H9 (cell line): ENCODE results near the gene RBM5. TPM values are rescaled to one million over a fixed set of nuclear protein-coding genes. Genes with fewer than 3 reads are reported as not detected.
A peak's percentile ranks its signal among the peaks of the same experiment; 100 is the strongest.

ENCODE experiments used
- DNase-seq: peaks from one replicate; pipeline ENCODE4 v3.0.0-alpha.2; 2017
- H2AFZ ChIP-seq: one replicate; pipeline ENCODE4 v1.6.1; 2013; ENCODE audit warnings: mild to moderate bottlenecking, low read length, control low read depth, moderate library complexity
- H2AK5ac ChIP-seq: 2 replicates; pipeline ENCODE4 v1.6.1; 2013; ENCODE audit warnings: low read length, control low read depth, mixed read lengths; ENCODE audit not compliant: insufficient read length
- H2BK120ac ChIP-seq: one replicate; pipeline ENCODE4 v1.6.1; 2013; ENCODE audit warnings: low read depth, mild to moderate bottlenecking, low read length, control low read depth, inconsistent platforms; ENCODE audit not compliant: poor library complexity, severe bottlenecking
- H2BK12ac ChIP-seq: 2 replicates; pipeline ENCODE4 v1.6.1; 2013; ENCODE audit warnings: low read length, control low read depth, mixed read lengths, low read depth; ENCODE audit not compliant: insufficient read length
- H2BK15ac ChIP-seq: 2 replicates; pipeline ENCODE4 v1.6.1; 2013; ENCODE audit warnings: low read depth, low read length, control low read depth
- H2BK20ac ChIP-seq: one replicate; pipeline ENCODE4 v1.6.1; 2013; ENCODE audit warnings: low read depth, mild to moderate bottlenecking, low read length, control low read depth, inconsistent platforms; ENCODE audit not compliant: poor library complexity, severe bottlenecking
- H2BK5ac ChIP-seq: 2 replicates; pipeline ENCODE4 v1.6.1; 2013; ENCODE audit warnings: low read length, control low read depth, mixed read lengths; ENCODE audit not compliant: insufficient read length
- H3K14ac ChIP-seq: 2 replicates; pipeline ENCODE4 v1.6.1; 2013; ENCODE audit warnings: low read length, control low read depth; ENCODE audit not compliant: insufficient read depth
- H3K18ac ChIP-seq: 2 replicates; pipeline ENCODE4 v1.6.1; 2013; ENCODE audit warnings: low read depth, mild to moderate bottlenecking, mixed read lengths, low read length, control low read depth; ENCODE audit not compliant: insufficient read length
- H3K23ac ChIP-seq: 2 replicates; pipeline ENCODE4 v1.6.1; 2013; ENCODE audit warnings: low read length, control low read depth, mixed read lengths, low read depth; ENCODE audit not compliant: insufficient read length
- H3K23me2 ChIP-seq: 2 replicates; pipeline ENCODE4 v1.6.1; 2013; ENCODE audit warnings: low read depth, mild to moderate bottlenecking, mixed read lengths, low read length, control low read depth; ENCODE audit not compliant: insufficient read length, poor library complexity, severe bottlenecking
- H3K27ac ChIP-seq: 2 replicates; pipeline ENCODE4 v1.5.1; 2013; ENCODE audit warnings: low read length, control low read depth, mixed read lengths, low read depth; ENCODE audit not compliant: insufficient read length
- H3K27me3 ChIP-seq: 2 replicates; pipeline ENCODE4 v1.6.1; 2013; ENCODE audit warnings: low read length, control low read depth, inconsistent platforms; ENCODE audit not compliant: insufficient read depth
- H3K4ac ChIP-seq: 2 replicates; pipeline ENCODE4 v1.6.1; 2013; ENCODE audit warnings: low read depth, mild to moderate bottlenecking, control low read depth, inconsistent platforms, low read length, moderate library complexity
- H3K4me1 ChIP-seq: 2 replicates; pipeline ENCODE4 v1.6.1; 2013; ENCODE audit warnings: low read length, control low read depth, inconsistent platforms; ENCODE audit not compliant: insufficient read depth
- H3K4me2 ChIP-seq: 2 replicates; pipeline ENCODE4 v1.6.1; 2013; ENCODE audit warnings: low read length, control low read depth, mixed read lengths; ENCODE audit not compliant: insufficient read length, insufficient read depth
- H3K56ac ChIP-seq: 2 replicates; pipeline ENCODE4 v1.6.1; 2013; ENCODE audit warnings: low read depth, mild to moderate bottlenecking, mixed read lengths, low read length, control low read depth; ENCODE audit not compliant: insufficient read length
- H3K79me1 ChIP-seq: 2 replicates; pipeline ENCODE4 v1.6.1; 2013; ENCODE audit warnings: low read depth, mild to moderate bottlenecking, moderate library complexity, low read length, control low read depth, inconsistent platforms; ENCODE audit not compliant: insufficient read depth, poor library complexity, severe bottlenecking
- H3K79me2 ChIP-seq: 2 replicates; pipeline ENCODE4 v1.6.1; 2013; ENCODE audit warnings: low read length, control low read depth, inconsistent platforms; ENCODE audit not compliant: insufficient read depth
- H3K9ac ChIP-seq: 2 replicates; pipeline ENCODE4 v1.6.1; 2013; ENCODE audit warnings: low read length, control low read depth, mixed read lengths; ENCODE audit not compliant: insufficient read length; ENCODE audit errors: extremely low read depth
- H3K9me3 ChIP-seq: one replicate; pipeline ENCODE4 v1.6.1; 2013; ENCODE audit warnings: low read depth, low read length, inconsistent platforms; ENCODE audit not compliant: control insufficient read depth
- H3T11ph ChIP-seq: one replicate; pipeline ENCODE4 v1.6.1; 2013; ENCODE audit warnings: mild to moderate bottlenecking, low read length, control low read depth, inconsistent platforms
- H4K20me1 ChIP-seq: one replicate; pipeline ENCODE4 v1.6.1; 2013; ENCODE audit not compliant: control insufficient read depth, insufficient read length, insufficient read depth
- H4K5ac ChIP-seq: 2 replicates; pipeline ENCODE4 v1.6.1; 2013; ENCODE audit warnings: low read depth, mild to moderate bottlenecking, mixed read lengths, low read length, control low read depth; ENCODE audit not compliant: insufficient read length
- H4K8ac ChIP-seq: replicated peaks from 2 replicates; pipeline ENCODE4 v1.6.1; 2013; ENCODE audit warnings: low read length, control low read depth, mixed read lengths, low read depth; ENCODE audit not compliant: insufficient read length
- H4K91ac ChIP-seq: 2 replicates; pipeline ENCODE4 v1.6.1; 2013; ENCODE audit warnings: low read depth, mild to moderate bottlenecking, moderate library complexity, mixed read lengths, low read length, control low read depth; ENCODE audit not compliant: insufficient read length
- H3K27ac Mint-ChIP-seq, 3 experiments: 2 replicates in 2 of 3; 3 replicates in 1 of 3; pipeline ENCODE4 v1.8.0; 2020 to 2021; ENCODE audit warnings: mixed read lengths in 3 of 3, mild to moderate bottlenecking in 1 of 3, moderate library complexity in 1 of 3
- H3K27me3 Mint-ChIP-seq: 2 replicates; pipeline ENCODE4 v1.8.0; 2021; ENCODE audit warnings: low read depth, mild to moderate bottlenecking, moderate library complexity, mixed read lengths
- H3K36me3 Mint-ChIP-seq, 3 experiments: 2 replicates in 2 of 3; 3 replicates in 1 of 3; pipeline ENCODE4 v1.8.0; 2020 to 2021; ENCODE audit warnings: low read depth in 3 of 3, mixed read lengths in 3 of 3; ENCODE audit not compliant: insufficient read depth in 1 of 3
- H3K4me1 Mint-ChIP-seq, 2 experiments: 2 replicates each; pipeline ENCODE4 v1.8.0; 2020; ENCODE audit warnings: mixed read lengths in 2 of 2
- H3K4me3 Mint-ChIP-seq, 2 experiments: 2 replicates in 1 of 2; 3 replicates in 1 of 2; pipeline ENCODE4 v1.8.0; 2020 to 2021; ENCODE audit warnings: mild to moderate bottlenecking in 2 of 2, mixed read lengths in 2 of 2, moderate library complexity in 1 of 2
- H3K9me3 Mint-ChIP-seq, 2 experiments: 2 replicates in 1 of 2; 3 replicates in 1 of 2; pipeline ENCODE4 v1.8.0; 2020; ENCODE audit warnings: mild to moderate bottlenecking in 2 of 2, mixed read lengths in 2 of 2, moderate library complexity in 1 of 2
- WGBS: extraction: QIAGEN DNeasy Blood & Tissue Kit; methylation state at CpG from one replicate; pipeline ENCODE4 v1.1.7; 2013; ENCODE audit warnings: missing lambda C conversion rate, low lambda C conversion rate, mixed read lengths; ENCODE audit not compliant: insufficient read length; ENCODE audit errors: extremely low coverage; 5-methylcytosine and 5-hydroxymethylcytosine counted together
- long read RNA-seq: library from polyadenylated mRNA; unstranded; transcript quantifications from one replicate; pipeline ENCODE4 v2.0.0, GENCODE V29; 2020
- total RNA-seq: library from RNA; stranded (reverse); gene quantifications from 2 replicates; pipeline ENCODE4 v1.2.1, GENCODE V29; 2021
- TF ChIP-seq, protein P1 (sequence below): fragments of 200-600 bp; sonication (generic); conservative IDR thresholded peaks from 3 replicates; pipeline ENCODE4 v1.8.0; 2021; ENCODE audit warnings: antibody characterized with exemption, mild to moderate bottlenecking

RBM5 gene
- 110 and 123 TPM in 2 replicates for total RNA-seq
- long read RNA-seq, transcript RBM5-214 (5 exons, 2,716 nt): minor isoform, 29 of 310 reads
- long read RNA-seq, transcript RBM5-201 (25 exons, 3,188 nt): major isoform, 133 of 310 reads
- long read RNA-seq, partial matches to known transcripts: 81 of 310 reads
- long read RNA-seq, other reads (novel, unspliced or antisense): 63 of 310 reads

- H3K27ac Mint-ChIP-seq: peak within 1 kb of the TSS; percentile 97 to 99 (median 98)
- H4K91ac ChIP-seq: no peak within 1 kb of the TSS
Measured at GRCh38 chr3:50088725-50089608, at the start of gene RBM5. TSS of gene RBM5 (plus strand) at chr3:50088919. CDS start at chr3:50090435, 1,516 bp downstream.

More at GRCh38 chr3:50088725-50089608, at the start of gene RBM5:
- Histone ChIP-seq H3K79me2 (peaks cover 4% of the 10 kb centered on the region; the same call in 1 of the 2 replicates), H3K4ac (no peak within 1 kb of the TSS), H3K56ac (peak within 1 kb of the TSS; percentile 31), H3K23me2 (no peaks in the 10 kb centered on the region), H2BK5ac (no peak within 1 kb of the TSS), H3K14ac (peak within 1 kb of the TSS; percentile 77), H2BK20ac (no peak within 1 kb of the TSS), H3K4me1 (no peaks in the 10 kb centered on the region; the same call in 1 of the 2 replicates), H4K5ac (peak within 1 kb of the TSS; percentile 38), H2BK120ac (no peak within 1 kb of the TSS), H2BK15ac (no peak within 1 kb of the TSS), H3K9ac (peak within 1 kb of the TSS; percentile 92), H3K27me3 (no peaks in the 10 kb centered on the region), H3K27ac (no peak within 1 kb of the TSS), H2AK5ac (no peak within 1 kb of the TSS), H3K9me3 (no peaks in the 10 kb centered on the region), H2AFZ (no peak within 1 kb of the TSS), H3K4me2 (peak within 1 kb of the TSS; percentile 90), H3K23ac (no peak within 1 kb of the TSS), H3K79me1 (peaks cover 5% of the 10 kb centered on the region), H4K20me1 (no peaks in the 10 kb centered on the region), H2BK12ac (no peak within 1 kb of the TSS), H3T11ph (no peak within 1 kb of the TSS), H4K8ac (no peak within 1 kb of the TSS), H3K18ac (peak within 1 kb of the TSS; percentile 67)
- Mint-ChIP-seq H3K9me3 (peaks cover 7 to 10% of the 10 kb centered on the region in 2 experiments), H3K4me1 (peaks cover 8 to 9% of the 10 kb centered on the region in 2 experiments), H3K4me3 (peak within 1 kb of the TSS; percentile 99), H3K27me3 (peaks cover 3% of the 10 kb centered on the region), H3K36me3 (peaks cover 32 to 44% (median 41%) of the 10 kb centered on the region in 3 experiments)
- DNase-seq: peak; percentile 93
- TF ChIP-seq, protein P1, sequence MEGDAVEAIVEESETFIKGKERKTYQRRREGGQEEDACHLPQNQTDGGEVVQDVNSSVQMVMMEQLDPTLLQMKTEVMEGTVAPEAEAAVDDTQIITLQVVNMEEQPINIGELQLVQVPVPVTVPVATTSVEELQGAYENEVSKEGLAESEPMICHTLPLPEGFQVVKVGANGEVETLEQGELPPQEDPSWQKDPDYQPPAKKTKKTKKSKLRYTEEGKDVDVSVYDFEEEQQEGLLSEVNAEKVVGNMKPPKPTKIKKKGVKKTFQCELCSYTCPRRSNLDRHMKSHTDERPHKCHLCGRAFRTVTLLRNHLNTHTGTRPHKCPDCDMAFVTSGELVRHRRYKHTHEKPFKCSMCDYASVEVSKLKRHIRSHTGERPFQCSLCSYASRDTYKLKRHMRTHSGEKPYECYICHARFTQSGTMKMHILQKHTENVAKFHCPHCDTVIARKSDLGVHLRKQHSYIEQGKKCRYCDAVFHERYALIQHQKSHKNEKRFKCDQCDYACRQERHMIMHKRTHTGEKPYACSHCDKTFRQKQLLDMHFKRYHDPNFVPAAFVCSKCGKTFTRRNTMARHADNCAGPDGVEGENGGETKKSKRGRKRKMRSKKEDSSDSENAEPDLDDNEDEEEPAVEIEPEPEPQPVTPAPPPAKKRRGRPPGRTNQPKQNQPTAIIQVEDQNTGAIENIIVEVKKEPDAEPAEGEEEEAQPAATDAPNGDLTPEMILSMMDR: no peak
- no CpG with 5 or more reads among the region's 61 CpGs for WGBS
